ENCODE results near the gene C6orf52.

The C6orf52 gene

GRCh38 chr6:10733151-10733715 lies 38.8 kb upstream of the C6orf52 start:
- TF ChIP-seq ZNF384 (IDR thresholded peaks at IDR 0.05) (no peak), BHLHE40 (IDR thresholded peaks at IDR 0.05; ENCODE audit: borderline replicate concordance) (no peak), L3MBTL2 (conservative IDR thresholded peaks at IDR 0.05) (no peak), ARNT (IDR thresholded peaks at IDR 0.05) (no peak)
- DNase-seq (ENCODE audit: extremely low spot score): no peak
- CTCF ChIA-PET: no interaction called here
- POLR2A ChIA-PET: interaction anchor here (0.7 to 1.9 kb wide), 3 partner anchors 9 to 12 kb away, joined by 3 to 8 read pairs (median 5); partner anchors contain the start of gene TMEM14C

- ChIA-PET CTCF (no interaction called here), POLR2A (no interaction called here)
- no peak for DNase-seq (ENCODE audit: extremely low spot score)
- TF ChIP-seq PKNOX1 (IDR thresholded peaks at IDR 0.05): no peak
- TF ChIP-seq BHLHE40 (IDR thresholded peaks at IDR 0.05; ENCODE audit: borderline replicate concordance): no peak
- TF ChIP-seq ARNT (IDR thresholded peaks at IDR 0.05): no peak
- TF ChIP-seq SUZ12 (IDR thresholded peaks at IDR 0.05): no peak
- no peak for TF ChIP-seq FOXK2 (IDR thresholded peaks at IDR 0.05)
- no peak for TF ChIP-seq ZNF384 (IDR thresholded peaks at IDR 0.05)
- TF ChIP-seq FOXA1 (IDR thresholded peaks at IDR 0.05): no peak
- TF ChIP-seq SP1 (IDR thresholded peaks at IDR 0.05): no peak
- no peak for TF ChIP-seq NFRKB (IDR thresholded peaks at IDR 0.05)
Measured at GRCh38 chr6:10730254-10730653, 35.8 kb upstream of the C6orf52 start.

GRCh38 chr6:10725716-10726115 lies 31.3 kb upstream of the C6orf52 start:
- TF ChIP-seq FOXA1 (IDR thresholded peaks at IDR 0.05) (no peak), SP1 (IDR thresholded peaks at IDR 0.05) (no peak), SUZ12 (IDR thresholded peaks at IDR 0.05) (no peak), FOXK2 (IDR thresholded peaks at IDR 0.05) (no peak), ELF4 (IDR thresholded peaks at IDR 0.05) (no peak), LEF1 (IDR thresholded peaks at IDR 0.05; ENCODE audit: borderline replicate concordance) (no peak), L3MBTL2 (conservative IDR thresholded peaks at IDR 0.05) (no peak), TARDBP (IDR thresholded peaks at IDR 0.05) (no peak), FOXM1 (IDR thresholded peaks at IDR 0.05; ENCODE audit: borderline replicate concordance) (no peak), ZNF384 (IDR thresholded peaks at IDR 0.05) (no peak)
- ChIA-PET CTCF (no interaction called here), POLR2A (interaction anchor here (1.5 kb wide), 1 partner anchor 21 kb away, joined by 6 read pairs; the partner anchor contains the start of gene TMEM14B)
- no peak for DNase-seq (ENCODE audit: extremely low spot score)

- DNase-seq (ENCODE audit: extremely low spot score): no peak
- TF ChIP-seq HDGF (IDR thresholded peaks at IDR 0.05; ENCODE audit: borderline replicate concordance) (no peak), NFRKB (IDR thresholded peaks at IDR 0.05) (no peak)
- ChIA-PET POLR2A (interaction anchor here (1.0 to 2.0 kb wide), 6 partner anchors 7 to 30 kb away, joined by 3 to 8 read pairs (median 6); partner anchors contain the start of genes C6orf52, PAK1IP1 and TMEM14B), CTCF (no interaction called here)
Measured at GRCh38 chr6:10725044-10725443, 30.6 kb upstream of the C6orf52 start.

GRCh38 chr6:10723567-10723881 lies 29.1 kb upstream of the C6orf52 start:
- TF ChIP-seq FOXA1 (IDR thresholded peaks at IDR 0.05) (no peak), ARNT (IDR thresholded peaks at IDR 0.05) (no peak), PKNOX1 (IDR thresholded peaks at IDR 0.05) (no peak), FOXK2 (IDR thresholded peaks at IDR 0.05) (no peak), TARDBP (IDR thresholded peaks at IDR 0.05) (no peak), ZNF384 (IDR thresholded peaks at IDR 0.05) (no peak; the same call in 1 of the 2 replicates), FOXM1 (IDR thresholded peaks at IDR 0.05; ENCODE audit: borderline replicate concordance) (no peak), HDGF (IDR thresholded peaks at IDR 0.05; ENCODE audit: borderline replicate concordance) (no peak), BHLHE40 (IDR thresholded peaks at IDR 0.05; ENCODE audit: borderline replicate concordance) (no peak), CTBP1 (IDR thresholded peaks at IDR 0.05; ENCODE audit: borderline replicate concordance) (no peak), ELF4 (IDR thresholded peaks at IDR 0.05) (no peak), SUZ12 (IDR thresholded peaks at IDR 0.05) (no peak), LEF1 (IDR thresholded peaks at IDR 0.05; ENCODE audit: borderline replicate concordance) (no peak), NFRKB (IDR thresholded peaks at IDR 0.05) (no peak), L3MBTL2 (conservative IDR thresholded peaks at IDR 0.05) (no peak), SP1 (IDR thresholded peaks at IDR 0.05) (no peak)
- ChIA-PET POLR2A (interaction anchor here (0.6 to 2.0 kb wide), 6 partner anchors 9 to 33 kb away, joined by 3 to 9 read pairs (median 8); partner anchors contain the start of genes C6orf52, PAK1IP1 and TMEM14B), CTCF (interaction anchor here (0.6 to 1.2 kb wide), 2 partner anchors 23 to 36 kb away, joined by 3 to 5 read pairs; no protein-coding TSS in a partner anchor)
- no peak for DNase-seq (ENCODE audit: extremely low spot score)

GRCh38 chr6:10722820-10723566 lies 28.6 kb upstream of the C6orf52 start, which contains the start of gene TMEM14C:
Gene TMEM14C, plus strand, starts transcription at chr6:10723070. Its CDS starts 1,544 bp downstream, at chr6:10724614.
- ChIA-PET POLR2A (interaction anchor here (0.7 to 3.0 kb wide), 22 partner anchors 8 to 343 kb away, joined by 3 to 40 read pairs (median 4); partner anchors contain the start of genes C6orf52, PAK1IP1 and TMEM14B), CTCF (interaction anchor here (0.6 to 1.2 kb wide), 2 partner anchors 24 to 37 kb away, joined by 3 to 5 read pairs; no protein-coding TSS in a partner anchor)
- peak; percentile 93 for DNase-seq (ENCODE audit: extremely low spot score)
- TF ChIP-seq L3MBTL2 (conservative IDR thresholded peaks at IDR 0.05) (peak; percentile 53; the same call in 1 of the 2 replicates), HDGF (IDR thresholded peaks at IDR 0.05; ENCODE audit: borderline replicate concordance) (peak; percentile 96; the same call in 1 of the 2 replicates), ZNF384 (IDR thresholded peaks at IDR 0.05) (peak; percentile 70; the same call in 1 of the 2 replicates), ELF4 (IDR thresholded peaks at IDR 0.05) (peak; percentile 56; the same call in 1 of the 2 replicates), NFRKB (IDR thresholded peaks at IDR 0.05) (no peak)

GRCh38 chr6:10722570-10722819 lies 28.1 kb upstream of the C6orf52 start:
- no peak for DNase-seq (ENCODE audit: extremely low spot score)
- POLR2A ChIA-PET: interaction anchor here (0.7 to 3.0 kb wide), 20 partner anchors 9 to 344 kb away, joined by 3 to 40 read pairs (median 4); partner anchors contain the start of genes C6orf52, PAK1IP1 and TMEM14B
- TF ChIP-seq ELF4 (IDR thresholded peaks at IDR 0.05) (no peak), FOXK2 (IDR thresholded peaks at IDR 0.05) (no peak), ARNT (IDR thresholded peaks at IDR 0.05) (no peak), BHLHE40 (IDR thresholded peaks at IDR 0.05; ENCODE audit: borderline replicate concordance) (no peak), CTBP1 (IDR thresholded peaks at IDR 0.05; ENCODE audit: borderline replicate concordance) (no peak), L3MBTL2 (conservative IDR thresholded peaks at IDR 0.05) (peak; percentile 84; the same call in 1 of the 2 replicates), PKNOX1 (IDR thresholded peaks at IDR 0.05) (peak; percentile 71; the same call in 1 of the 2 replicates), ZNF384 (IDR thresholded peaks at IDR 0.05) (no peak), FOXA1 (IDR thresholded peaks at IDR 0.05) (no peak), TARDBP (IDR thresholded peaks at IDR 0.05) (no peak), FOXM1 (IDR thresholded peaks at IDR 0.05; ENCODE audit: borderline replicate concordance) (no peak; the same call in 1 of the 2 replicates), LEF1 (IDR thresholded peaks at IDR 0.05; ENCODE audit: borderline replicate concordance) (no peak), HDGF (IDR thresholded peaks at IDR 0.05; ENCODE audit: borderline replicate concordance) (no peak), NFRKB (IDR thresholded peaks at IDR 0.05) (no peak), SUZ12 (IDR thresholded peaks at IDR 0.05) (no peak), SP1 (IDR thresholded peaks at IDR 0.05) (no peak)
- CTCF ChIA-PET: no interaction called here

All from HEK293T (cell line).